CD4-positive, alpha-beta T cell treated with Interleukin-12 subunit alpha and Interleukin-12 subunit beta, for 1 hour (primary cell): ENCODE results near the gene RPH3AL.
"Not testable (repeated sequence)": the region's sequence is repeated elsewhere in the genome, so short reads cannot be mapped to it uniquely, and the experiment has no call there.

ENCODE experiments used
- DNase-seq: peaks from one replicate; pipeline ENCODE4 v3.0.0-alpha.2; 2020

Gene RPH3AL

DNA sequence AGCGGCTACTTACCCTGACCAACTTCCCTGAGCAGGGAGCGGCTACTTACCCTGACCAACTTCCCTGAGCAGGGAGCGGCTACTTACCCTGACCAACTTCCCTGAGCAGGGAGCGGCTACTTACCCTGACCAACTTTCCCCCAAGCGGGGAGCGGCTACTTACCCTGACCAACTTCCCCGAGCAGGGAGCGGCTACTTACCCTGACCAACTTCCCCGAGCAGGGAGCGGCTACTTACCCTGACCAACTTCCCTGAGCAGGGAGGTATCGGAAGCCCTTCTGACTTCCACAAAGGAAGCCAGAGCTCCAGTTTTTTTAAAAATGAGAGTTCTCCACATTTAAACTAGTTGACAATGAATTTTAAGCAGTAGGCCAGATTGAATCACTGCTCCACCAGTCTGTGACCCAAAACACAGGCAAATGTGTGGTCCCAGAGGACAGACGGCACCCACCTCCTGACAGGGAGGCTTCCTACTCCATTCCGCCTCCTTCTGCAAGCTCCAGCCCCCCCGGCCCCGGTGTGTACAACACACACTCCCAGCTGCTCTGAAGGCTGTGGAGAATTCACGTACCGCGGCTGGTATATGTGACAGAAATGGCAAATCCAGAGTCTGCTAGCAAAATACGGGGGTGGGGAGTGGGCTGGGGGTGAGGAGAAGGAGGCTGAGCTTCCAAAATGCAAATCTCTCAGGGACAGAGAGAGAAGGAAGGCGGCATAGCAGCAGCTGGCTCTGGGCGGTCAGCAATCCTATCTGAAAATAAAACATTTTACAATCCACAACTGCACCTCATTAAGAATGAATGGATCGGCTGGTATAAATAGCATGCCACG, 118.2 kb downstream of the RPH3AL start:
- DNase-seq: not testable (repeated sequence)

DNA sequence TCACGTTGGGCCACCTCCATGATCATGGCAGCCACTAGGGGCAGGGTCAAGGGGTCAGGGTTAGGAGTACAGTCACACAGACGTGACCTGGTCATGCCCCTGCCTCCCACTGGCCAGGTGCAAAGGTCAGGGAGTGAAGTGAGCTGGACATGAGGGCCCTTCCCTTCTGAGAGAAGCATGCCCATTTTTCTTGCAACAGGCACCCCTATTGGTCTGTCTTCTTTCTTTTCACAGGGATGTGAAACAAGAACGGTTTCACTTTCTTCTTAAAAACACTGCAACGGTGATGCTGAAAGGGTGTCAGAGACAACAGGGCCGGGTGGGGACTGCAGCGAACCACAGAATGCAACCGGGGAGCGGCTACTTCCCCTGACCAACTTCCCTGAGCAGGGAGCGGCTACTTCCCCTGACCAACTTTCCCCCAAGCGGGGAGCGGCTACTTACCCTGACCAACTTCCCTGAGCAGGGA, 119.1 kb downstream of the RPH3AL start:
- DNase-seq: no peak

DNA sequence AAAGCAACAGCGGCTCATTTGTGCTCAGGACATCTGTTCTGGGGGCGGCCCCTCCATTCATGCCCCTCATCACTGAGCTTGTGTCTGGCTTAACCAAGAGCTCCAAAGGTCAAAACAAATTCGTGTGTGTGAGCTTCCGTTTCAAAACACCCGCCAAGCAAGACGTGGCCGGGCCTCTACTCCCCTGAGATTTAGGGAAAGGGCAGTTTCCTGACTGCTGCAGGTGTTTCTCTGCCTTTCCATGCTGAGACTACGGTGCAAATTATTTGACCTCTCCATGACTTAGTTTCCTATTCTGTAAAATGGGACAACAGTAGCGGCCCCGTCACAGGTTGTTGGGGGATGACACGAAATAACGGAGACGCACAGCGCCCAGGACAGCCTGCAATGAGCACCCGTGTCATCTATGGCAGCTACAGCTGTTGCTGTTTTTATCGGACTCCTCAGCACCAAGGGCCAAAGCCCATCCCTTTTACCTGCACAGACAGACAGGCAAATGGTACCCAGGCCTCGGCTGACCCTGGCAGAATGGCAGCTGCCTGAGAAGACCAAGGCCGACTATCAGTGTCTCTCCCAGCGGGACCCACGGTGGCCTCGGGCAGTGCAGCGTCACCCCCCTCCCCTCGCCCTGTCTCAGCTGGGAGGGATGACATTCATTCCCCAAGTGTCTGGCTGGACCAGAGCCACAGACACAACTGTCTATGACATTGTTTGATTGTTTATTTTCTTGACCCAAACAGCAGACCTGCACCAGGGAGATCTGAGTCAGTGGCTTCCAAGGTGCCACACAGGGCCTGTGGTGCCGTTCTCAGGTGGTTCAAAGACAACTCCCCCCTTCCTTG, 120.4 kb downstream of the RPH3AL start:
- DNase-seq: no peak

DNA sequence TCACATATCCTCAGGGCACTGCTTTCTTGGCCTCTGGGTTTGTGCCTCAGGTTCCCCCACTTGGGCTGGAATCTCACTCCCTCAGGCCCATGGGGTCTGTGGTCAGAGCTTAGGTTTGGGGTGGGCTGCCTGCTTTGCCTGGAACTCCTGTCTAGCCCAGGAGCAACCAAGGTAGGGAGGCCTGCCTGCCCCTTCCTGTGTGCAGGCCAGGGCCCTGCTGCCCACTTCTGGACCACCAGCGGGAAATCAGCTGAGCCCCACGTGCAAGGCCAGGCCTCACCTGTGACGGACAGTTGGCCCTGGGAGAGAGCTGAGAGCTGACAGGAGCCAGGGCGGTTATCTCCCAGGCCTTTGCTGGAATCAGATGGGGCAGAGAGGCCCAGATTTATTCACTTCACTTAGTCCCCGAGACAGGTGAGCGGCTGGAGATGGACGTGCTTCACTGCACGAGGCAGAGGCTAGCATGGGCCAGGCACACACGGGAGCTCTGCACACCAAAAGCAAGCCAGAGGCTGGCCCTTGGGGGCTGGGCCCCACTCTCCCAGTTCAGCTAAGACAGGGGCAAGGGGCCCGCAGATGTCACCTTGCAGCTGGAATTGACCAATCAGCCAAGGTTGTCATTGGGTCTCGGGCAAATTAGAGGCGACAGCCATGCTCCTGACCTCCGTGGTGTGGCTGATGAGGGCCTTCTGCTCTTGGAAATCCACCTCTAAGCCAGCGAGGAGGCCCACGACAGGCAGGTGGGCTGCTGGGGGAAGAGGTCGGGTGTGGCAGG, 121.2 kb downstream of the RPH3AL start:
- no peak for DNase-seq

DNA sequence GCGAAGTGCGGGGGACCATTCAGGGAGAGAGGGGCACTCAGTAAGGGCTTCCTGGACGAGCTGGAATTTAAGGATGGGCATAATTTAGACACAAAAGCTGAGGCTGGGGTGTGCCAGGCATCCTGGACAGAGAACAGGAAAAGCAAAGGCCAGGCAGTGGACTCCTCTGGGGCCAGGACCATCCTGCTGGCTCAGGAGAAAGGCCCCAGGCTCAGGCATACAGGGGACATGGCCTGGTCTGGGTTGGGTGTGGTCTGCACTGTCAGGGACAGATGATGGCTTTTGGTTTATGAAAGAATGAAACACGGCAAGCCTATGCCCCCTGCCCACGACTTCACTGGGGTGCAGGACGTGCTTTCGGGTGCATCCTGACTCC, 122.2 kb downstream of the RPH3AL start:
- no peak for DNase-seq

DNA sequence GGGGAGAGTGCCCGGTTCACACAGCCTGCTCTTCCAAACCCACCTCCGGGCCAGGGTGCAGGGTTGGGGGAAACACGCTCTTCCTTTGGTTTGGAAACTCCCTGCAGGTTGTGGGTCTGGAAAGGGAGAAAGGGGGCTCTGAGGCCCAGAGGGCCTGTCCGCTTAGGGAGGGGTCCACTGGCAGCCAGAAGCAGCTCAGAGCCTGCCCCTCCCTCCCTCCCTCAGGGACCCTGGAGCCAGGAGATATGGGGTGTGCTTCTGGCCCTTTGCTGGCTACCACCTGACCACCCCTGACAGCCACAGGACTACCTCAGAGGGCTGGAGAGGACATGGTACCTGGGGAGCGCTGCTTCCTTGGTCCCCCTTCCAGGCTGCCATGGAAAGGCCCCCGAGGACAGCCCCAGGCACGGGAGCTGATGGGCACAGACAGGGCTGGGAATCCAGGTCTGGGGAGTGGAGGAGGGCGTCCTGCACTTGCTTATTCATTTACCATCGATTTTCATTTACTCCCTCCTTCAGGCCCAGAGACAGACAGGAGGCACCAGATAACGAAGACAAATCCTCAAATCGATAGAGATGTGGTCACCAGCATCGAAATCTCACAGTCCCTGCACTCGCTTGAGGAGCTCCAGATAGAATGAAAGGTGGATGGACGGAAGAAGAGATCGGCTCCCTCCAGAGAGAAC, 122.8 kb downstream of the RPH3AL start:
- no peak for DNase-seq

DNA sequence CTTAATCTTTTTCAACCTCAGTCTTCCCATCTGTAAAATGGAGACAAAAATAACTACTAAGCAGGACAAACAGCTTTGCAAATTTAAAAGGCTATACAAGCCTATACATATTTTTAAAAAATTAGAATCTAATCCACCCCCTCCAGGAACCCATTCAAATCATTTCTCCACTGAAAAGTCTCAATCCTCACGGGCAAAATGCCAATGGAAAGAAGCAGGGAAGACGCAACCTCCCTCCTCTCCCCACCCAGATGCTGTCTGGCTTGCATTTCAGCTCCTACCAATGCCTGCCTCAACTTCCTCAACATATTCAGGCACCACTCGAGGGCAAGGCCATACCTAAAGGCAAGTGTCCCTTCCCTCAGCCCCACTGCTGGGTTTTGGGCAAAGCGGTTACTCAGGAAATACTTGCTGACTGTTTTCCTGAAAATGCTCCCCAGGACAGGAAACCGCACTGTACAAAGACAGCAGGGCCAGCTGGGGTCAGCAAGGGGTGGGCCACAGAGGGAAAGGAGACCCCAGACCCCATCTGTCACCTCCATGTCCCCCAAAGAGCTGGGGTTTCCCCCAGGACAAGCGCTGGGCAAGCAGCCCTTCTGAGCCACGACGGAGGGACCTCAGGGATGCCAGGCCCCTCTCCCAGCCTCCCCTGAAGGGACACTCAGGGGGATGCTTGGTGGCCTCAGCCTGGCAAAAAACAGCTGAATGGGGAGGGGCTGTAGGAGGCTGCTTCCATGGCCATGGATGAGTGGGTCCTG, 123.5 kb downstream of the RPH3AL start:
- DNase-seq: no peak

DNA sequence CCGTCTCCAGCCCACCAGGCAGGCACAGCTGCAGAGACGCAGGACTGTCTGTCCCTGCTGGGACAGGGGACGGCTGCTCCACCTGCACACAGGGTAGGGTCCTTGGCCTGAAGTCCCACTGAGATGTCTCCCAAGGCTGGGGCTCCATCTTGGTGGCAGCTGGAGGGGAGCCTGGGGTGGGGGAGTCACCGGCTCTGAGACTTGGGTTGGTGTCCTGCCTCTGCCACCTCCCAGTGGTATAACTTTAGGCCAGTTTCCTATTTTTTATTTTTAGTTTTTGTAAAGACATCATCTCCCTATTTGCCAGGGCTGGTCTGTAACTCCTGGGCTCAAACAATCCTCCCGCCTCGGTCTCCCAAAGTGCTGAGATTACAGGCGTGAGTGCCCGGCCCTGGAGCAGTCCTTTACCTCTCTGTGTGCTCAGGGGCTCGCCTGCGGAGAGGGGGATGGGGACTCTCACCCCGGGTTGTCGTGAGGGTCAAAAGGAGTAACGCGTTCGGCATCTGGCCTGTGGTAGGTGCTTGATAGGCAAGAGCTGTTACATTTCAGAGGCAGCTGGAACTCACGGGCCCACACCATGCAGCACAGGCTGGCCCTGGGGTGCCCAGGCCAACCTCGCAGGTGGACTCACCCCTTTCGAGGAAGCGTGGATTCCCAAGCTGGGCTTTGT, 124.5 kb downstream of the RPH3AL start:
- DNase-seq: no peak

DNA sequence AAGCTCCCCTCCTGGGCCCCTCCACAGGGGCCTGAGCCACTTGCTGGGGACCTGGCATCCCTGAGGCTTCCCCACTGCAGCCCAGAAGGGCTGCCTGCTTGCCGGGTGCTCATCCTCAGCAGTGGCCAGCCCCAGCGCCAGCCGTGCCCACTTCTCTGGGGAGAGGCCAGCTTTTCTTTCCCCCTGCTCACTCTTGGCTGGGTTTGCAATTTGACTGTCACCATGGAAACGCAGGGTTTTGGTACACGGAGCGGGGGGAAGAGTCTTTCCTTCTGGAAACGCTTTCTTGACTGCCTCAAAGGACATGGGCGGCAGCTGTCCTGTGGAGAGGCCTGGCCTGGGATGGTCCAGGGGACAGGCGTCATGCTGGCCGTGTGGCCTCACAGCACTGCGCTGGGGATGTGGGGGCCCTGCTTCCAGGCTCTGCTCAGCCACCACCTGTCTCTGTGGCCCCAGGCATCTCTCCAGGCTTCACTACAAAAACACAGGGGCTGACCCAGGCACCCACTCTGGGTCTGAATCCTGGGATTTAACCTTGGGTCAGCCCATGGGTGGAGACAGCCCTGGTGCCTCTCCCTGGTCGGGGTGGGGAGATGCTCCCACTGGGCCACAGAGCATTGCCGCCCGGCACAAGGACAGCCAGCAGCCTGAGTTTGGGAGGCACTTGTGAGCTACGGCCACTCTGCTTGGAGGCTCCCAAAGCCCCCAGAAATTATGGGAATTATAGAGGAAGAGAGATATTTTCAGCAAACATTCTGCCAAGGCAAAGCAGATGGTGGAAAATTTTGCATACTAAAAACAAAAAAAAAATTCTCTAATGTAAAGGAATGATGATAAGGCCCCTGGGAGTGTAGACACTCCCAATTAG, 125.3 kb downstream of the RPH3AL start:
- no peak for DNase-seq

DNA sequence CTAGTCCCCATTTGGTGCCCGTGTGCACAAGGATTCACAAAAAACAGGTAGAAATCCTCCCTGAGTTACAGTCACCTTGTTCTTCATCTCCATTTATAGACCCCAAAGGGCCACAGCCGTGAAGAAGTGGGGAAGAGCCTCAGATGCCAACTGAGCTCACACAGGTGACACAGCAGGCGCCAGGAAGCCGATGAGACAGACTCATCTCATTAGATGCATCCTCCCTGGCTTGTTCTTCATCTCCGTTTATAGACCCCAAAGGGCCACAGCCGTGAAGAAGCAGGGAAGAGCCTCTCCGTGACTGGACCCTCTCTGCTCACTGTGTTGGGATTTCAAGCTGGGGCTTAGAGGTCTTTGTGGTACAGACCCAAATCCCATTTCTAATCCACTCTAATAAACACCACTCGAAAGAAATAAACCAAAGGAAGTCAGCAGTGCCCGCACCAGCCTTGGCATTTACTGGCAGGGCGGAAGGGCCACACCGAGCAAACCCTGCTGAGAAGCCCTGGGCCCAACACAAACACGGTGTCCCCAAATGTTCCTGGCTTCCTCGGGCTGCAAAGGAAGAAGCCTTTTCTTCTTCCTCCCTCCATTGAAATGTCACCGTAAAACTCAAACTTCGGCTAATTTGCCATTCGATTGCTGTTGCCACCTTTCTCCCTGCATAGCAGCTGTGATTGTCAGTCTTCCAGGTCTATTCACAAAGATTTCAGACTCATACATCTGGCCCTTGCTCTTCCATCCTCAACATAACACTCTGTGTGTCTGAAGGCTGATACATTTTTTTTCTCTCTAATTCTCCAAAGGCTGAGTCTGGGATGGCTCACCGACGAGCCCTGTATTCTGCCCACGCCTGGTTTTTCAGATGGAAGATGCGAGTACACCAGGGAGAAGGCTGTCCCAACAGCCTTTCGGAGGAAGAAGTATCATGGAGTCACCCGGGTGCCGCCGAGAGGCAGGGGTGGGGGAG, 126.2 kb downstream of the RPH3AL start:
- no peak for DNase-seq

DNA sequence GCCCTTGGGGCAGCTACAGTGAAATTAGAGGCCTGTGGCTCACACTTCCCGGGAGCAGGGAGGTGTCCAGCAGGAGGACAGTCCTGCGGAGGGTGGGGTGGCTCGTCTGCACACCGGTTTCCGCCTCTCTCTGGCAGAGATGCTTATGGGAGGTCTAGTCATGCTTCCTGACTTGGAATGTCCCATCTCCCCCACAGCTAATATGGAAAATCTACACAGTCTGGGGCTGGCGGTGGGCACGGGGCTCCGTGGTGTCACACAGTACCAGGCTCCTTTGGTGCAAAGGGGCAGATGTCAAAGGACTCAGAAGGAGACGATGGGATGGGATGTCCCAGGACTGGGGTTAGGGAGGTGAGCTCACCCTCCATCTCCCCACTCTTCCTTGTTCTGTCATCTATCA, 127.1 kb downstream of the RPH3AL start:
- DNase-seq: no peak

DNA sequence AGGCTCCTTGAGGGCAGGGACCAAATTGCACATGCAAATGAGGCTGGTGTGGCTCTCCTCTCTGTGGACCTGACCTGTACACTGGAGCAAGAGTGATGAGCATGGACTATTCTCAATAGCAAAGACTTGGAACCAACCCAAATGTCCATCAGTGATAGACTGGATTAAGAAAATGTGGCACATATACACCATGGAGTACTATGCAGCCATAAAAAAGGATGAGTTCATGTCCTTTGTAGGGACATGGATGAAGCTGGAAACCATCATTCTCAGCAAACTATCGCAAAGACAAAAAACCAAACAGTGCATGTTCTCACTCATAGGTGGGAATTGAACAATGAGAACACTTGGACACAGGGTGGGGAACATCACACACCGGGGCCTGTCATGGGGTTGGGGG, 128.0 kb downstream of the RPH3AL start:
- not testable (repeated sequence) for DNase-seq

DNA sequence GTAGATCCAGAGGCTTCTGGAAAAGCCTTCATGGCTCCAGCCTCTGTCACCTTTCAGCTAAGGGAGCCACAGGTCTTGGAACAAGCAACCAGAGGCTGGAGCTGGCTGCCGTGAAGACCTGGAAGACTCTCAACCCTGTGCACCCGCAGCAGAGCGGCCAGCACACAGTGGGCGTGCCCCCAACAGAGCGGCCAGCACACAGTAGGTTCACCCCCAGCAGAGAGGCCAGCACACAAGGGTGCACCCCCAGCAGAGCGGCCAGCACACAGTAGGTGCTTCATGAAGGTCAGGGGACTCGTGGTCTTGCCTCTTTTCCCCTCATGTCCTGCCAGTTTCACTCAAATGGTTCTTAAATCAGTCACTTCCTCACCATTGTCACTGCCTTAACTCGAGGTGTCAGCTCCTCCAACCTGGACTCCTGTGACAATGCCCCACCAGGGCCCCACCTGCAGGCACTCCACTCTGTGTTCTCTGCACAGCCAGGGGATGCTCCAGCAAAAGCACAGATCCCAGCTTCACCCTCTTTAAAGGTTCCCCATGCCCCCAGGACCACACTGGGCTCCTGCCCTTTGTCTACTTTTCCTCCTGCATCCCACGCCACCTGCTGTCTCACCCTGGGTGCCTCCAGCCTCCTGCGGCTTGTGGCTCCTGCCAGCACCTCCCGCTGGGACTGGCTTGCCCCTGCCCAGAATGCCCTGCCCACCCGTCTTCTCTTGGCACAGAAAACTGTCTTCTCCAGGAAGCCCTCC, 128.7 kb downstream of the RPH3AL start:
- no peak for DNase-seq

DNA sequence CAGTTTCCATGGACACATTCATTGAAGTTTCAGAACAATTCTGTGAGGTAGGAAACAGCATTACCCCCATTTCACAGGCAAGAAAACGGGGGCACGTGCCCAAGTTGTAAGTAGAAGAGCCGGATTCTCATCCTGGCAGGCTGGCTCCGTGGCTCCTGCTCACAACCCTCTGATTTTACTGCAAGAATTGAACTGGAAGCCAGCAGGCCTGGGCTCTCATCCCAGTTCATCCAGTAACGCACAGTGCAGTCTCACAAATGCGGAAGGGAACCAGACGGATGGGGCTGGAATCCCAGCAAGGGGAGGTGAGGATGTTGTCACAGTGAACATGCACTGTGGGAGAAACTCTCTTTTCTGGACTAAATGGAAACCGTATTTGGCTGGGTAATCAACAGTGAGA, 130.4 kb downstream of the RPH3AL start:
- no peak for DNase-seq

DNA sequence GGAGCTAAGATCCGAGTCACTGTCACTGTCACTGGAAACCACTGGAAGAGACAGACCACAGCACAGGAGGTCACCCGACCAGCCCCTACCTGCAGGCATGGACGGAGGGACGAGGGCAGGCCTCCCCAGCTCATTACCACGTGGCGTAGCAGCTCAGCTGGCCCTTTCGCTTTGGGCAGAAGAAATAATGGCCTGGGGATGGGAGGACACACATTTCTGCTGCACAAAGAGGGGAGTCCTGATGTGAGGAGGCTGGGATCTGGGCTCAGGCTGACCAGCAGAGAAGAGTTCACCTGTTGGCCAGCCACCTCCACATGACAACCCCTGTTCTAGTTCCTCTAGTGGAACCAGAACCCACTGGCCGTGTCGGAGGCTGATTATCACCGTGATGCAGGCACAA, 132.9 kb downstream of the RPH3AL start:
- no peak for DNase-seq

DNA sequence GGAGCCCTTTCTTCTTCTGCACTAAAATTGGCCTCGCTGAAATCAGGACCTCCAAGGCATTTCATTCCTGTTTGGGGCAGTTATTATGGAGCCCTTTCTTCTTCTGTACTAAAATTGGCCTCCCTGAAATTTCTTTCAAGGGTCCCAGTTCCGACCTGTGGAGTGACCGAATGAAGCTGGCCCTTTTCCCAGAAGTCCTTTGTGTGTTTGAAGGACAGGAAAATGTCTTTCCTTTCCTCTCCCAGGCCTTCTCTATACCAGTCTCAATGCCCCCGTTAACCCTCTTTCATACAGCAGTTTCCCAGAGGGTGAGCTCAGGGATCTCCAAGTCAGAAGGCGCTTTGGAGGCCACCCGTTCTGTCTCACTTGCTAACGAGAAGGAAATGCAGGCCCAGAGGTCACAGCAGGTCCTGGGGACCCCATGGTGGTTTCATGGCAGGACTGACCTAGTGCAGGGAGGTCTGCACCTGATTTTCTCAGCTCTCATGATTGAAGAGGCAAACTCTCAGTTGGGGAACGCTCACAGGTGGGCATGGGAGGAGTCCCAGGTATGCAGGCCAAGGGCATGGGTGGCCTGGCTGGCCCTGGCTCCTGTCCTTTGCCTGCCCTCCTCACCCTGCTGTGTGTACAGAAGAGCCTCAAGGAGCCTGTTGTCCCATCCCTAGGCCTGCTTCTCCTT, 134.0 kb downstream of the RPH3AL start:
- no peak for DNase-seq

DNA sequence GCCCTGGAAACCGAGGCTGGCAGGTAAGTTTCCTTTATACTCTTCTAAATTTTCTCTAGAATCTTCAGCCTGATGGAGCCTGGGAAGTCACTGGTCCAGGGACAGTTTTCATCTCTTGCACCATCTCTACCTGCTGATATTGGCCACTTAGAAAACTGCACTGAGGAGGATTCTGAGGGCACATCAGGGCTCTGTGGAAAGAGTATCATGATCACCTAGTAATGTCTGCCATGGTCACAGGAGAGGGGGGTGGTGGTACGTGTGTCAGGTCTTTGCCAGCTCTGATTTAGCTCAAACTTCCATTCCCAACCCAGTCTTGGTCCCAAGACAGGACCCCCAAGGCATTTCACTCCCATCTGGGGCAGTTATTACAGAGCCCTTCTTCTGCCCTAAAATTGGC, 136.0 kb downstream of the RPH3AL start:
- DNase-seq: no peak
